Astrocyte (in vitro differentiated cells and primary cell): ENCODE measurements around the gene AKAP11. TPM values are rescaled to one million over a fixed set of nuclear protein-coding genes. Genes with fewer than 3 reads are reported as not detected.

ENCODE experiments used
- DNase-seq: peaks from one replicate; pipeline ENCODE4 v3.0.0-alpha.2; 2010; ENCODE audit warnings: low read depth
- FAIRE-seq: peaks from 2 replicates; lab custom pipeline; 2011; peaks lifted over from hg19 to GRCh38; lab: Jason Lieb, UNC
- H2AFZ ChIP-seq: 2 replicates; pipeline ENCODE4 v1.6.0; 2012; ENCODE audit warnings: low read depth, low read length, inconsistent platforms
- H3K27ac ChIP-seq: 2 replicates; pipeline ENCODE4 v1.5.1; 2011; ENCODE audit warnings: low read depth, low read length, inconsistent platforms
- H3K27me3 ChIP-seq: 2 replicates; pipeline ENCODE4 v1.6.0; 2011; ENCODE audit warnings: low read length, inconsistent platforms; ENCODE audit not compliant: insufficient read depth
- H3K36me3 ChIP-seq: 2 replicates; pipeline ENCODE4 v1.5.1; 2011; ENCODE audit warnings: low read length, inconsistent platforms; ENCODE audit not compliant: insufficient read depth
- H3K4me1 ChIP-seq: 2 replicates; pipeline ENCODE4 v1.5.1; 2011; ENCODE audit warnings: low read length, inconsistent platforms; ENCODE audit not compliant: insufficient read depth
- H3K4me2 ChIP-seq: 2 replicates; pipeline ENCODE4 v1.6.0; 2012; ENCODE audit warnings: low read length, inconsistent platforms
- H3K4me3 ChIP-seq: 2 replicates; pipeline ENCODE4 v1.5.1; 2011; ENCODE audit warnings: low read depth, mild to moderate bottlenecking, low read length, inconsistent platforms; ENCODE audit not compliant: insufficient read depth
- H3K79me2 ChIP-seq: 2 replicates; pipeline ENCODE4 v1.6.0; 2012; ENCODE audit warnings: mild to moderate bottlenecking, low read length, inconsistent platforms; ENCODE audit not compliant: insufficient read depth
- H3K9ac ChIP-seq: 2 replicates; pipeline ENCODE4 v1.6.0; 2012; ENCODE audit warnings: mild to moderate bottlenecking, low read length, inconsistent platforms
- H3K9me3 ChIP-seq: 2 replicates; pipeline ENCODE4 v1.5.1; 2012; ENCODE audit warnings: low read depth, mild to moderate bottlenecking, low read length, inconsistent platforms; ENCODE audit not compliant: insufficient read depth
- H4K20me1 ChIP-seq: 2 replicates; pipeline ENCODE4 v1.6.0; 2012; ENCODE audit warnings: low read length, inconsistent platforms; ENCODE audit not compliant: insufficient read depth
- H3K27ac Mint-ChIP-seq: one replicate; pipeline ENCODE4 v1.8.0; 2021; ENCODE audit warnings: mild to moderate bottlenecking, mixed read lengths; ENCODE audit not compliant: unreplicated experiment
- H3K27me3 Mint-ChIP-seq: one replicate; pipeline ENCODE4 v1.8.0; 2021; ENCODE audit warnings: low read depth, mixed read lengths; ENCODE audit not compliant: unreplicated experiment
- H3K36me3 Mint-ChIP-seq: one replicate; pipeline ENCODE4 v1.8.0; 2021; ENCODE audit warnings: low read depth, mixed read lengths; ENCODE audit not compliant: unreplicated experiment
- H3K4me1 Mint-ChIP-seq: one replicate; pipeline ENCODE4 v1.8.0; 2021; ENCODE audit warnings: low read depth, mixed read lengths; ENCODE audit not compliant: unreplicated experiment
- H3K4me3 Mint-ChIP-seq: one replicate; pipeline ENCODE4 v1.8.0; 2021; ENCODE audit warnings: mild to moderate bottlenecking, moderate library complexity, mixed read lengths; ENCODE audit not compliant: unreplicated experiment
- H3K9me3 Mint-ChIP-seq: one replicate; pipeline ENCODE4 v1.8.0; 2021; ENCODE audit warnings: mild to moderate bottlenecking, mixed read lengths; ENCODE audit not compliant: unreplicated experiment
- CTCF ChIP-seq: IDR thresholded peaks from 2 replicates; pipeline ENCODE4 v1.5.1; 2011; ENCODE audit warnings: low read depth, mild to moderate bottlenecking, inconsistent platforms, low read length, moderate library complexity; ENCODE audit not compliant: insufficient read depth
- EZH2 ChIP-seq: IDR thresholded peaks from 2 replicates; pipeline ENCODE4 v1.6.1; 2012; ENCODE audit warnings: mild to moderate bottlenecking, low read length, inconsistent platforms; ENCODE audit not compliant: insufficient read depth
- total RNA-seq: library from RNA; stranded (reverse); gene quantifications from 2 replicates; pipeline ENCODE4 v1.2.1, GENCODE V29; 2021

AKAP11 gene
- total RNA-seq, 1 donor from 2014 or later = 29.7 TPM

DNA sequence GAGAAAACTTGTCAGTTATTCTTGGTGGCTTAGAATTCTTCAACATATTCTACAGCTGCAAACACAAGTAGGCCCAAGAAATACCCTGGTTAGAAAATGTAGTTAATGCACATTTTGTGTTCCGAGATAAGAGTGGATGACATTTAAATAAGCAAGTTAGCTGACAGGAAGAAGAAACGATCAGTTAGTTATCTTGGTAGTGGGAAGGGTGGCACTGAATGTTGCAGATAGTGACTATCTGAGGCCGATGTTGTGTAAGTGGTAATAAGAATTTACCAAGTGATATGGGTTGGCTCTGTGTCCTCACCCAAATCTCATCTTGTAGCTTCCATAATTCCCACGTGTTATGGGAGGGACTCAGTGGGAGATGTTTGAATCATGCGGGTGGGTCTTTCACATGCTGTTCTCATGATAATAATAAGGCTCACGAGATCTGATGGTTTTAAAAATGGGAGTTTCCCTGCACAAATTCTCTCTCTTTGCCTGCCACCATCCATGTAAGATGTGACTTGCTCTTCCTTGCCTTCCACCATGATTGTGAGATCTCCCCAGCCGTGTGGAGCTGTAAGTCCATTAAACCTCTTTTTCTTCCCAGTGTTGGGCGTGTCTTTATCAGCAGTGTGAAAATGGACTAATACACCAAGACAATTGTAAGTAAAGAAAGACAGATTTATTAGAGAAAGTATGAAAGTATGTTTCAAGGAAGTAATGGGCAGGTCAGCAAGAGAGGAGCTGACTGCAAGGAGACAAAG, 10.9 kb upstream of the AKAP11 start:
- Mint-ChIP-seq H3K4me3 (no peak overlapping the region), H3K27ac (no peak overlapping the region), H3K4me1 (peaks cover 4% of the 10 kb centered on the region), H3K9me3 (no peaks in the 10 kb centered on the region), H3K36me3 (peaks cover 1% of the 10 kb centered on the region), H3K27me3 (no peaks in the 10 kb centered on the region)
- H3K9me3 ChIP-seq = no peaks in the 10 kb centered on the region
- H2AFZ ChIP-seq = no peak overlapping the region
- no peaks in the 10 kb centered on the region for H3K4me1 ChIP-seq
- H3K27me3 ChIP-seq = no peaks in the 10 kb centered on the region
- TF ChIP-seq CTCF (no peak), EZH2 (no peak)
- no peaks in the 10 kb centered on the region for H3K79me2 ChIP-seq
- H3K4me2 ChIP-seq = no peak overlapping the region
- H3K4me3 ChIP-seq = no peak overlapping the region
- no peak overlapping the region for H3K9ac ChIP-seq
- no peak overlapping the region for H3K27ac ChIP-seq
- no peaks in the 10 kb centered on the region for H4K20me1 ChIP-seq
- FAIRE-seq (peak; percentile 41), DNase-seq (no peak)
- no peaks in the 10 kb centered on the region for H3K36me3 ChIP-seq

- Mint-ChIP-seq H3K4me1 (peaks cover 9% of the 10 kb centered on the region), H3K4me3 (no peak overlapping the region), H3K27ac (peak overlapping the region; percentile 50), H3K27me3 (no peaks in the 10 kb centered on the region), H3K9me3 (no peaks in the 10 kb centered on the region), H3K36me3 (peaks cover 1% of the 10 kb centered on the region)
- peaks cover 5% of the 10 kb centered on the region for H3K4me1 ChIP-seq
- H3K36me3 ChIP-seq = no peaks in the 10 kb centered on the region
- TF ChIP-seq EZH2 = no peak
- no peak for TF ChIP-seq CTCF
- H3K4me3 ChIP-seq = no peak overlapping the region
- no peak overlapping the region for H3K9ac ChIP-seq
- FAIRE-seq (peak; percentile 68), DNase-seq (peak; percentile 49)
- H3K9me3 ChIP-seq = no peaks in the 10 kb centered on the region
- no peaks in the 10 kb centered on the region for H3K79me2 ChIP-seq
- H2AFZ ChIP-seq = no peak overlapping the region
- H3K27me3 ChIP-seq = no peaks in the 10 kb centered on the region
- peak overlapping the region; percentile 18 for H3K4me2 ChIP-seq
- no peaks in the 10 kb centered on the region for H4K20me1 ChIP-seq
- no peak overlapping the region for H3K27ac ChIP-seq
Observed at GRCh38 chr13:42266473-42266872, 5.5 kb upstream of the AKAP11 start.

DNA sequence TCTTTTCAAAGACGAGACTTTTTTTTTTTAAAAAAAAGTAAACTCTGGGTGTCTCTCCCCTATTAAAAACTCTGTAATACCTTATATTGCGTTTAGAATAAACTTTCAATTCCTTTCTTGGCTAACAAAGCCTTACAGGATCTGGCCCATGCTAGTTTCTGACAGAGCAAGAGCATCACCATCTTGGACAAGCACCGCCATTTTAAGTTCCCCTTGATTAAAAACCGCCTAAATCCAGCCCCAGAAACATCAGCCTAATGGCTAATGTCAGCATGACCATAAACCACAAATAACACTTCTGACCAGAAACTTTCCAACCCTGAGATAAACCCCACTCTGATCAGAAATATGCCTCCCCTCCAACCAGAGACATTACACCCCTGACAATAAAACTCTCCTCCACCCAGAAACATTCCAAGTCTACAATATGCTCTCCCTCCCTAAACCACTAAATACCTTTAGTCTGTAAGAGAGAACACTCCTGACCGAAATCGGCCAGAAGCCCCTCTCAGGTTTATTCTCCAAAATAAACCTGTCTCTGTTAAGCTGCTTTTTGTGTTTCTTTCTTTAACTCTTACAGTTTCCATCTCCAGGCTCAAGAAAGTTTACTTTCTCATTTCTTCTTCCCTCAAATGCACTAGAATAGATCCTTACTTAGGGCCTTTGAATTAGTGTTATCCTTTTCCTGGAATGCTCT, 1.6 kb upstream of the AKAP11 start:
- H3K4me2 ChIP-seq = no peak overlapping the region

More for the DNA sequence above, 1.6 kb upstream of the AKAP11 start:
- DNase-seq = no peak
- FAIRE-seq = no peak
- Histone ChIP-seq H3K27me3 (no peaks in the 10 kb centered on the region), H3K9ac (no peak overlapping the region), H3K4me1 (peaks cover 5% of the 10 kb centered on the region), H3K4me3 (no peak overlapping the region), H4K20me1 (peaks cover under 1% of the 10 kb centered on the region), H3K27ac (no peak overlapping the region), H2AFZ (no peak overlapping the region), H3K9me3 (no peaks in the 10 kb centered on the region), H3K36me3 (no peaks in the 10 kb centered on the region), H3K79me2 (peaks cover 31% of the 10 kb centered on the region)
- peaks cover 14% of the 10 kb centered on the region for H3K4me1 Mint-ChIP-seq
- TF ChIP-seq CTCF (no peak), EZH2 (no peak)
- H3K4me3 Mint-ChIP-seq = peak overlapping the region; percentile 89
- H3K9me3 Mint-ChIP-seq = no peaks in the 10 kb centered on the region
- H3K27me3 Mint-ChIP-seq = no peaks in the 10 kb centered on the region
- H3K36me3 Mint-ChIP-seq = no peaks in the 10 kb centered on the region
- no peak overlapping the region for H3K27ac Mint-ChIP-seq
